GM19397 (cell line): ENCODE measurements around the gene MYH7.

ENCODE experiments used
- ATAC-seq: cut with Tn5 transposase; IDR thresholded peaks from one replicate; pipeline ENCODE4 v1.9.1; 2021; ENCODE audit warnings: mild to moderate bottlenecking, moderate library complexity; ENCODE audit not compliant: unreplicated experiment

MYH7 gene

GRCh38 chr14:23375527-23376251, 59.8 kb downstream of the MYH7 start:
- ATAC-seq = no peak

DNA sequence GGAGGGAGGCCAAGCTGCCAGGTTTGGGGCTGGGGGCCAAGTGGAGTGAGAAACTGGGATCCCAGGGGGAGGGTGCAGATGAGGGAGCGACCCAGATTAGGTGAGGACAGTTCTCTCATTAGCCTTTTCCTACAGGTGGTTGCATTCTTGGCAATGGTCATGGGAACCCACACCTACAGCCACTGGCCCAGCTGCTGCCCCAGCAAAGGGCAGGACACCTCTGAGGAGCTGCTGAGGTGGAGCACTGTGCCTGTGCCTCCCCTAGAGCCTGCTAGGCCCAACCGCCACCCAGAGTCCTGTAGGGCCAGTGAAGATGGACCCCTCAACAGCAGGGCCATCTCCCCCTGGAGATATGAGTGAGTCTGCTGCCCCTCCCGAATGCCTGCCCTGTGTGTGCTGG, 62.4 kb downstream of the MYH7 start:
- ATAC-seq = no peak

GRCh38 chr14:23372509-23372908, 63.0 kb downstream of the MYH7 start, which contains the start of gene IL25:
Gene IL25 (plus strand): TSS chr14:23372809.
- no peak for ATAC-seq

DNA sequence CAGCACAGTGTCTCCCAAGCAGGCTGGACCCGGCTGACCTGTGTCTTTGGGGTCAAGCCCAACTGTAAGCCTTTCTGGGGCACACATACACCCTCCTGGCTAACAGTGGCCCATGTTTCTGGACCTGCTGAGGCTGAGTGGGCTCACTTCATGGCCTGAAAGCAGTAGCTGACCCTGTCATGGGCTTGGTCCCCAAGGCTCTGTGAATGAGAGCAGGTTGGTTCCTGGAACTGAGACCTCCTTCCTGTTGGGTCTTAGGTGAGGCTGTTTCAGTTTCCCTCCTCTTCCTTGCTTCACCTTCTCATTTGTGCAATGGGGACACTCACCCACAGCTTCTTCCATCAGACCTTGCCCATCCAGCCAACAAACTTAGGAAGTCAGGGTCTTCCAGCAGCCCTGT, 63.6 kb downstream of the MYH7 start:
- ATAC-seq = no peak

GRCh38 chr14:23370221-23370620, 65.2 kb downstream of the MYH7 start:
- no peak for ATAC-seq

GRCh38 chr14:23366426-23366921, 69.0 kb downstream of the MYH7 start:
- no peak for ATAC-seq

GRCh38 chr14:23365732-23366425, 69.6 kb downstream of the MYH7 start:
- ATAC-seq = no peak

GRCh38 chr14:23365036-23365731, 70.3 kb downstream of the MYH7 start, which contains the start of gene EFS:
Gene EFS (minus strand): TSS chr14:23365172. CDS start chr14:23365025, 147 bp downstream.
- no peak for ATAC-seq

- ATAC-seq = no peak
Measured at GRCh38 chr14:23364164-23365035, 71.1 kb downstream of the MYH7 start.
